HG03354 (cell line): ENCODE measurements around the gene PRSS38.

ENCODE experiments used
- ATAC-seq: cut with Tn5 transposase; IDR thresholded peaks from one replicate; pipeline ENCODE4 v1.9.1; 2021; ENCODE audit warnings: mild to moderate bottlenecking; ENCODE audit not compliant: unreplicated experiment, poor library complexity, severe bottlenecking

Gene PRSS38

GRCh38 chr1:227892489-227893299, 77.2 kb downstream of the PRSS38 start:
- ATAC-seq = no peak

GRCh38 chr1:227893300-227893948, 77.9 kb downstream of the PRSS38 start:
- ATAC-seq = no peak

GRCh38 chr1:227893949-227894721, 78.7 kb downstream of the PRSS38 start:
- ATAC-seq = no peak

GRCh38 chr1:227894831-227895451, 79.5 kb downstream of the PRSS38 start:
- no peak for ATAC-seq
